Activated CD4-positive, alpha-beta T cell treated with anti-CD3 and anti-CD28 coated beads for 1 hour (primary cell): ENCODE results near the gene FXN.

Experiments used
- DNase-seq: peaks from one replicate; pipeline ENCODE4 v3.0.0-alpha.2; 2020

Gene FXN

GRCh38 chr9:69145144-69145715, 109.7 kb downstream of the FXN start:
- no peak for DNase-seq

GRCh38 chr9:69147041-69147834, 111.7 kb downstream of the FXN start:
- no peak for DNase-seq

- no peak for DNase-seq
These were observed 113.8 kb downstream of the FXN start for GRCh38 chr9:69149321-69149807.
